ENCODE results near the gene CCDC175.

DNA sequence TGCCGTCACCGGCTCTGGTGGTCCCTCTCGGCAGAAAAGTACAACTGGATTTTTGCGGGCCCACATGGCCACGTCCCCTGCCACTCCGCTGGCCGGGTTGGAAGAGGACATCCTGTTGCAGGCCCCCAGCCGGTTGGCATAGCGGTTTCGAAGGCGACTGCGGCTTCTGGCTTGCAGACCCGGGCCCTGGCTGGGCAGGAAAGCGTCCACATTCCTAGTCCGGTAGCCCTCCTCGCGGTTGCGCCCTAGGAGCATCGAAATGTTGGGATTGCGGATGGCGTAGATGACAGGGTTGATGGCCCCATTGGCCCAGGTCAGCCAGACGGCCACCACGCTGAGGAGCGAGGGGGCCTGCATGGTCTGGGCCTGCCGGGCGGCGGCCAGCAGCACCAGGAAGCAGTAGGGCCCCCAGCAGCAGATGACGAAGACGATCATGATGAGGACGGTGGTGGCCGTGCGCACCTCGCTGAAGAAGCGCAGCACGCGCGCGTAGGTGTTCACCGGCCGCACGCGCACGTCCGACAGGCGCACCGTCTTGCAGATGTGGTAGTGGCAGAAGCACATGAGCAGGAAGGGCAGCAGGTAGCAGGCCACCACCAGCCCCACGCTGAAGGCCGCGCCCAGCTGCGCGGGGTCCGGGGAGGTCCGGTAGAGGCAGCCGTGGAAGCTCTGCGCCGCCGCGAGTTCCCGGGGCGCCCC lies 112.7 kb downstream of the CCDC175 start:
- TF ChIP-seq, protein P1, sequence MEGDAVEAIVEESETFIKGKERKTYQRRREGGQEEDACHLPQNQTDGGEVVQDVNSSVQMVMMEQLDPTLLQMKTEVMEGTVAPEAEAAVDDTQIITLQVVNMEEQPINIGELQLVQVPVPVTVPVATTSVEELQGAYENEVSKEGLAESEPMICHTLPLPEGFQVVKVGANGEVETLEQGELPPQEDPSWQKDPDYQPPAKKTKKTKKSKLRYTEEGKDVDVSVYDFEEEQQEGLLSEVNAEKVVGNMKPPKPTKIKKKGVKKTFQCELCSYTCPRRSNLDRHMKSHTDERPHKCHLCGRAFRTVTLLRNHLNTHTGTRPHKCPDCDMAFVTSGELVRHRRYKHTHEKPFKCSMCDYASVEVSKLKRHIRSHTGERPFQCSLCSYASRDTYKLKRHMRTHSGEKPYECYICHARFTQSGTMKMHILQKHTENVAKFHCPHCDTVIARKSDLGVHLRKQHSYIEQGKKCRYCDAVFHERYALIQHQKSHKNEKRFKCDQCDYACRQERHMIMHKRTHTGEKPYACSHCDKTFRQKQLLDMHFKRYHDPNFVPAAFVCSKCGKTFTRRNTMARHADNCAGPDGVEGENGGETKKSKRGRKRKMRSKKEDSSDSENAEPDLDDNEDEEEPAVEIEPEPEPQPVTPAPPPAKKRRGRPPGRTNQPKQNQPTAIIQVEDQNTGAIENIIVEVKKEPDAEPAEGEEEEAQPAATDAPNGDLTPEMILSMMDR (IDR thresholded peaks at IDR 0.05; ENCODE audit: insufficient read depth, low read length, poor library complexity, severe bottlenecking): no peak
- TF ChIP-seq EZH2phosphoT487 (conservative IDR thresholded peaks at IDR 0.05; ENCODE audit: low read length): no peak
